Rectal smooth muscle tissue (tissue), 1 donor: ENCODE results near the gene TNNI3K.

Experiments
- H3K27ac ChIP-seq: one replicate; pipeline ENCODE4 v1.7.0; 2013; ENCODE audit warnings: low read depth, low read length, inconsistent platforms
- H3K27me3 ChIP-seq: one replicate; pipeline ENCODE4 v1.7.0; 2013; ENCODE audit warnings: low read length; ENCODE audit not compliant: control insufficient read depth, insufficient read depth
- H3K36me3 ChIP-seq: one replicate; pipeline ENCODE4 v1.7.0; 2013; ENCODE audit warnings: low read length; ENCODE audit not compliant: control insufficient read depth, insufficient read depth
- H3K4me1 ChIP-seq: one replicate; pipeline ENCODE4 v1.7.0; 2013; ENCODE audit warnings: low read length; ENCODE audit not compliant: control insufficient read depth, insufficient read depth
- H3K4me3 ChIP-seq: one replicate; pipeline ENCODE4 v1.7.0; 2013; ENCODE audit warnings: low read length
- H3K9ac ChIP-seq: one replicate; pipeline ENCODE4 v1.7.0; 2013; ENCODE audit warnings: low read length

TNNI3K gene

GRCh38 chr1:74502432-74502831 is 267.2 kb downstream of the TNNI3K start:
- Histone ChIP-seq H3K4me3 (no peak overlapping the region), H3K4me1 (no peaks in the 10 kb centered on the region), H3K36me3 (no peaks in the 10 kb centered on the region), H3K27me3 (no peaks in the 10 kb centered on the region), H3K27ac (no peak overlapping the region), H3K9ac (no peak overlapping the region)

GRCh38 chr1:74502858-74503257 is 267.7 kb downstream of the TNNI3K start:
- H3K9ac ChIP-seq: no peak overlapping the region
- no peaks in the 10 kb centered on the region for H3K36me3 ChIP-seq

GRCh38 chr1:74504125-74504932 is 269.1 kb downstream of the TNNI3K start:
- no peaks in the 10 kb centered on the region for H3K27me3 ChIP-seq
- no peaks in the 10 kb centered on the region for H3K4me1 ChIP-seq
- no peak overlapping the region for H3K9ac ChIP-seq
- H3K36me3 ChIP-seq: no peaks in the 10 kb centered on the region
- no peak overlapping the region for H3K4me3 ChIP-seq
- H3K27ac ChIP-seq: no peak overlapping the region

More at GRCh38 chr1:74502858-74503257, 267.7 kb downstream of the TNNI3K start:
- Histone ChIP-seq H3K27ac (no peak overlapping the region), H3K4me3 (no peak overlapping the region), H3K27me3 (no peaks in the 10 kb centered on the region), H3K4me1 (no peaks in the 10 kb centered on the region)

- H3K27me3 ChIP-seq: no peaks in the 10 kb centered on the region
- no peaks in the 10 kb centered on the region for H3K36me3 ChIP-seq
- H3K27ac ChIP-seq: no peak overlapping the region
- no peak overlapping the region for H3K9ac ChIP-seq
- H3K4me1 ChIP-seq: no peaks in the 10 kb centered on the region
- H3K4me3 ChIP-seq: no peak overlapping the region
Observed at GRCh38 chr1:74504933-74505512, 269.8 kb downstream of the TNNI3K start.

DNA sequence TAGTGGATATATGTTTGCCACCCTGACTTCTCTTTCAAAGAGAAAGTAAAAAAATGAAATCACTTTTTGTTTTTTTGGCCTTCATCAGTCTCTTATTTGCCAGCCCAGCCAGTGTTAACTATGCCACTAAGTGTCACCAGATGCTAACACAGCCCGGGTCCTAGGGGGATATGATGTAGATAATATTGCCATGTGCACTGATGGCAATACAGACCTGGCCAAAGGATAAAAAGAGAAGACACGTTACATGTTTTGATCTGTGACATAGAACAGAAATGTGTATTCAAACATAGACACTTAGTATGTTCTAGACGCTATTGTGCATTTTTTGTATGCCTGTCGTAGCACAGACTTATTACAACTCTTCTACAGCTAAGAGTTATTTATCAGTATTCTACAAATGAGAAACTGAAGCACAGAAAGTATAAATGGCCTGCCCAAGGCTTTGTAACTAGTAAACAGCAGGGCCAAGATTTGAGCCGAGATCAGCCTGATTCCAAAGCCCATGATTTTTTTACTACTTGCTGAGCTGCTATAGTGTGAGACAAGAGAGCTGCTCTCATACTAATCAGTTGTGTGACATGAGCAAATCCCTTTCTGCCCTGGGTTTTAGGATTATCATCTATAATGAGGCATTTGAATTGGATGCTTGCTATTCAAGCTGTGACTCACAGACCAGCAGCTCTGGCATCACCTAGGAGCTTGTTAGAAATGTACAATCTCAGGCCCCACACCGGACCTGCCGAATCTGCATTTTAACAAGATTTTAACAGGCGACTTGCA is 270.9 kb downstream of the TNNI3K start:
- Histone ChIP-seq H3K4me1 (no peaks in the 10 kb centered on the region), H3K27ac (no peak overlapping the region), H3K36me3 (no peaks in the 10 kb centered on the region), H3K4me3 (no peak overlapping the region), H3K27me3 (no peaks in the 10 kb centered on the region), H3K9ac (no peak overlapping the region)

- H3K27ac ChIP-seq: no peak overlapping the region
- H3K36me3 ChIP-seq: no peaks in the 10 kb centered on the region
- H3K4me1 ChIP-seq: no peaks in the 10 kb centered on the region
- no peak overlapping the region for H3K9ac ChIP-seq
- no peak overlapping the region for H3K4me3 ChIP-seq
- no peaks in the 10 kb centered on the region for H3K27me3 ChIP-seq
Observed at GRCh38 chr1:74508449-74508848, 273.3 kb downstream of the TNNI3K start.

GRCh38 chr1:74512170-74512915 is 277.2 kb downstream of the TNNI3K start, which contains the start of gene LRRC53:
TSS of gene LRRC53 (minus strand) at chr1:74512611. CDS start at chr1:74483349, 29,262 bp downstream.
- Histone ChIP-seq H3K36me3 (no peaks in the 10 kb centered on the region), H3K27ac (no peak within 1 kb of the TSS), H3K4me3 (no peak within 1 kb of the TSS), H3K27me3 (no peaks in the 10 kb centered on the region), H3K4me1 (no peaks in the 10 kb centered on the region), H3K9ac (no peak within 1 kb of the TSS)

DNA sequence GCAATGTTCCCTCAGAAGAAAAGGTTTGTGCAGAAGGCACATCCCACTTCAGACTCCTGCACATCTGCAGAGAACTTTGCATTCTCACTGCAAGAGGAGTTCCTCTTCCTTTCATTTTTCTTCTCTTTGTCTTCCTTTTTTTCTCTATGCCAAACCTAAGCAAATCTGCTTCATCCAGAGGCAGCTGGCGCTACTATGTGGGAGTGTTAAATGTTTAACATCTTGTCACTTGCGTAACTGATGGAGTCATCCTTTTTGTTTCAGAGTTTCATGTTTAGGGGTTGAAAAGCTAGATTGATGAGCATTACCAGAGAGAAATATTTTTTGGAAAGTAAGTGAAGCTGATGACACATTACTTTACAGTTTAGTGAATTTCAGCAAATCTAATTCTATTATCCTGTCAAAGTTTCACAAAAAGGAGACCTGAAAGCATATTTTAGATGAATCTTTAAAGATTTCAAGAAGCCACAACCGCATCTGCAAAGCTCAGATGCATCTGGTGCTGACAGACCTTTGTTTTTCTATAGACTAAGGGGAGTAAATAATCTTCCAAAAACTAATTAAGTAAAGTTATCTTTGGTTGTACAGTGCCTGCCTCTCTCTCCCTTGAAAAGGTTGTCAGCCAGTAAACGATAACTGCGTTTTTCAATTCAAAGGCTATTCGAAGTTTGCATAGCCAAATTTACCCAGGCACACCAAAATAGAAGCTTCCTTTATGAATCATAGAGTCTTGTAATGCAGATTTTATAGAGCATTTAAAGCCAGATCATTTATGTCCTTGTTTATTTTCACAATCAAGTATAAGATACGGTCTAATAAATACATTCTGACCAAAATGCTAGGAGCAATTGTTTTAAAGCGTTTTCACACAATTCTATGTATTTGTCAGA is 278.5 kb downstream of the TNNI3K start:
- no peaks in the 10 kb centered on the region for H3K36me3 ChIP-seq

DNA sequence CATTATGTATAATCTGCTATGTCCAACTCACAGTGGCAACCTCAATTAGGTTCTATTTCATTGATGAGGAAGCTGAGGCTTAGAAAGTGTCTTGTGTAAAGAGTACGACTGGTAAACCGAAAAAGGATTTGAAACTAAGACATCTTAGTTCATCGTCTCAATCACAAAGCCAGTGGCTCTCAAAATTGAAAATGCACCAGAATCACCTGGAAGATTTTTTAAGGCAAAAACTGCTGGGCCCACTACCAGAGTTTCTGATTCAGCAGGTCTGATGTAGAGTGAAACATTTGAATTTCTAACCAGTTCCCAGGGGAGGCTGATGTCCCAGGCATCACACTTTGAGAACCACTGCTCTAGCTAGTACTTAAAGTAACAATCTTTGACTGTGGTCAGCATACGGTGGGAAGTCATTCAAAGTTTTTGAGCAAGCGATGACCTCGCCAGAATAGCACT is 282.4 kb downstream of the TNNI3K start:
- H3K36me3 ChIP-seq: no peaks in the 10 kb centered on the region
- H3K27ac ChIP-seq: no peak overlapping the region
- H3K9ac ChIP-seq: no peak overlapping the region
- H3K4me3 ChIP-seq: no peak overlapping the region
- H3K4me1 ChIP-seq: no peaks in the 10 kb centered on the region
- no peaks in the 10 kb centered on the region for H3K27me3 ChIP-seq

More for the DNA sequence above, 278.5 kb downstream of the TNNI3K start:
- Histone ChIP-seq H3K4me1 (no peaks in the 10 kb centered on the region), H3K27ac (no peak overlapping the region), H3K4me3 (no peak overlapping the region), H3K27me3 (no peaks in the 10 kb centered on the region), H3K9ac (no peak overlapping the region)

GRCh38 chr1:74522148-74522547 is 287.0 kb downstream of the TNNI3K start:
- H3K27ac ChIP-seq: no peak overlapping the region
- no peaks in the 10 kb centered on the region for H3K27me3 ChIP-seq
- no peaks in the 10 kb centered on the region for H3K36me3 ChIP-seq

DNA sequence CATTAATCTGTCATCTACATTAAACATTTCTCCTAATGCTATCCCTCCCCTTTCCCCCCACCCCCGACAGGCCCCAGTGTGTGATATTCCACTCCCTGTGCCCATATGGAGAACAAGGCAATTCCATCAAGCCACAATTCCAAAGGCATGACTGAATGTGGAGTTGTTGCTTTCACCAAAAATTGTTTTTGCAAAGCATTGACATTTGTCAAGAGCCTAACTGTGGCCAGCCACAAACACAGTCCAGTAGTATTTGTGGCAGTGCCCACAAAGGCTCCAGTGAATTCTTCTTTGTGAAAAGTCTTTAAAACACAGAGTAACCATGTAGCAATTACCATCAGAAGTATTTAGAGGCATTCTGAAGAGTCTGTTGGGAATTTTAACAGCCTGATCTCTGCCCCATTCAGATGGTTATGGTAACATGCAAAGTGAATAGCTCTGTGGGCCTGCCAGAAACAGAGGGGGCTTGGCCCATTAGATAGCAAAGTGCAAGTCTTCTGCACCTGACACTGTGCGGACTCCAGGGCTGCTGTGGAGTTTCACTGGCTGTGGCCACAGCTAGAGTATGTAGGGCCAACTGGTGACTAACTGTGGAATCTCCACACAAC is 288.8 kb downstream of the TNNI3K start:
- H3K36me3 ChIP-seq: no peaks in the 10 kb centered on the region
- H3K27ac ChIP-seq: no peak overlapping the region
- H3K27me3 ChIP-seq: no peaks in the 10 kb centered on the region
- no peak overlapping the region for H3K9ac ChIP-seq
- no peaks in the 10 kb centered on the region for H3K4me1 ChIP-seq
- H3K4me3 ChIP-seq: no peak overlapping the region

More at GRCh38 chr1:74522148-74522547, 287.0 kb downstream of the TNNI3K start:
- Histone ChIP-seq H3K4me1 (no peaks in the 10 kb centered on the region), H3K9ac (no peak overlapping the region), H3K4me3 (no peak overlapping the region)
